Measurements from ENCODE around the gene KPNA3. TPM values are rescaled to one million over a fixed set of nuclear protein-coding genes. Genes with fewer than 3 reads are reported as not detected.

KPNA3 gene
- total and polyA plus RNA-seq, 2 donors (not counting 3 experiments of a cell fraction or from before 2014, with no cell fraction given): 19.6 to 60.4 TPM

DNA sequence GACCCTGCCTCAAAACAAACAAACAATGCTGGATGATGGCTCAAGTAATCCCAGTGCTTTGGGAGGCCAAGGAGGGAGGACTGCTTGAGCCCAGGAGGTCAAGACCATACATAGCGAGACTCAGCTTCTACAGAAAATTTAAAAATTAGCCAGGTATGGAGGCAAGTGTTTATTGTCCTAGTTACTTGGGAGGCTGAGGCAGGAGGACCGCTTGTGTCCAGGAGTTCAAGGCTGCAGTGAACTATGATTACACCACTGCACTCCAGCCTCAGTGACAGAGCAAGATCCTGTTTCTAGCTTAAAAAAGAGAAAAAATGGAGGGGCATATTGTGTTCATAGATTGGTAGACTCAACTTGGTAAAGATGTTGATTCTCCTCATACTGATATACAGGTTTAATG, 36.2 kb downstream of the KPNA3 start:
- TF ChIP-seq FOS (IDR thresholded peaks at IDR 0.05; ENCODE audit: borderline replicate concordance, insufficient read depth, low read length) (no peak), POLR2A (IDR thresholded peaks at IDR 0.05; ENCODE audit: low read depth, low read length) (no peak), GATA2 (IDR thresholded peaks at IDR 0.05; ENCODE audit: insufficient read depth, insufficient read length, low read depth, low read length) (no peak), EZH2 (IDR thresholded peaks at IDR 0.05; ENCODE audit: borderline replicate concordance, low read depth, low read length, severe bottlenecking) (no peak), POLR2AphosphoS5 (IDR thresholded peaks at IDR 0.05; ENCODE audit: insufficient read depth, low read depth, low read length) (no peak), JUN (IDR thresholded peaks at IDR 0.05; ENCODE audit: borderline replicate concordance, insufficient read depth, insufficient read length, low read depth) (no peak)
- TF ChIP-seq, protein P1, sequence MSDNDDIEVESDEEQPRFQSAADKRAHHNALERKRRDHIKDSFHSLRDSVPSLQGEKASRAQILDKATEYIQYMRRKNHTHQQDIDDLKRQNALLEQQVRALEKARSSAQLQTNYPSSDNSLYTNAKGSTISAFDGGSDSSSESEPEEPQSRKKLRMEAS (IDR thresholded peaks at IDR 0.05; ENCODE audit: insufficient read depth, insufficient read length): no peak
- TF ChIP-seq, protein P2, sequence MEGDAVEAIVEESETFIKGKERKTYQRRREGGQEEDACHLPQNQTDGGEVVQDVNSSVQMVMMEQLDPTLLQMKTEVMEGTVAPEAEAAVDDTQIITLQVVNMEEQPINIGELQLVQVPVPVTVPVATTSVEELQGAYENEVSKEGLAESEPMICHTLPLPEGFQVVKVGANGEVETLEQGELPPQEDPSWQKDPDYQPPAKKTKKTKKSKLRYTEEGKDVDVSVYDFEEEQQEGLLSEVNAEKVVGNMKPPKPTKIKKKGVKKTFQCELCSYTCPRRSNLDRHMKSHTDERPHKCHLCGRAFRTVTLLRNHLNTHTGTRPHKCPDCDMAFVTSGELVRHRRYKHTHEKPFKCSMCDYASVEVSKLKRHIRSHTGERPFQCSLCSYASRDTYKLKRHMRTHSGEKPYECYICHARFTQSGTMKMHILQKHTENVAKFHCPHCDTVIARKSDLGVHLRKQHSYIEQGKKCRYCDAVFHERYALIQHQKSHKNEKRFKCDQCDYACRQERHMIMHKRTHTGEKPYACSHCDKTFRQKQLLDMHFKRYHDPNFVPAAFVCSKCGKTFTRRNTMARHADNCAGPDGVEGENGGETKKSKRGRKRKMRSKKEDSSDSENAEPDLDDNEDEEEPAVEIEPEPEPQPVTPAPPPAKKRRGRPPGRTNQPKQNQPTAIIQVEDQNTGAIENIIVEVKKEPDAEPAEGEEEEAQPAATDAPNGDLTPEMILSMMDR (IDR thresholded peaks at IDR 0.05; ENCODE audit: extremely low read depth in 1 of 2, insufficient read depth in 1 of 2, low read depth in 1 of 2, low read length in 2 of 2): no peak
- H2AFZ ChIP-seq (ENCODE audit: low read depth, low read length): no peak overlapping the region
- H4K20me1 ChIP-seq (replicated peaks; ENCODE audit: control insufficient read depth, extremely low read depth, insufficient read depth, low read length): peaks cover 5% of the 10 kb centered on the region
- H3K27ac ChIP-seq (ENCODE audit: insufficient read depth, low read depth, low read length): no peak overlapping the region
- POLR2A ChIA-PET: no interaction called here
- CTCF ChIA-PET: no interaction called here
- intact Hi-C loops (cut with micrococcal nuclease): no loop called here
- no peaks in the 10 kb centered on the region for H3K9me3 ChIP-seq (replicated peaks; ENCODE audit: control insufficient read depth, insufficient read depth, low read length)
- FAIRE-seq (no peak), DNase-seq (ENCODE audit: low read depth, low spot score) (no peak)
- H3K9me1 ChIP-seq (replicated peaks; ENCODE audit: control insufficient read depth, extremely low read depth, insufficient read depth, low read length): no peaks in the 10 kb centered on the region
- BruUV-seq (replicated peaks): no TSS peak
- no peaks in the 10 kb centered on the region for H3K4me1 ChIP-seq (ENCODE audit: control insufficient read depth, extremely low read depth, insufficient read depth, low read length)
- no peak overlapping the region for H3K4me2 ChIP-seq (ENCODE audit: insufficient read depth, low read length)
- H3K36me3 ChIP-seq (ENCODE audit: control insufficient read depth in 2 of 2, extremely low read depth in 1 of 2, insufficient read depth in 2 of 2, low read length in 2 of 2): no peaks in the 10 kb centered on the region
- H3K27me3 ChIP-seq (ENCODE audit: control insufficient read depth in 2 of 2, insufficient read depth in 2 of 2, low read length in 2 of 2): no peaks in the 10 kb centered on the region
- H3K79me2 ChIP-seq (ENCODE audit: control insufficient read depth, insufficient read depth, low read length): peaks cover 91% of the 10 kb centered on the region
- H3K9ac ChIP-seq (replicated peaks; ENCODE audit: extremely low read depth, insufficient read depth, low read length): no peak overlapping the region
- no peak overlapping the region for H3K4me3 ChIP-seq (replicated peaks in 1 of 3; ENCODE audit: insufficient read depth in 1 of 3, low read depth in 1 of 3, low read length in 3 of 3)
- dilution Hi-C loops (cut with MboI; ENCODE audit: extremely low pct_ligation_motif_present, low sequenced_read_pairs): no loop called here
